Measurements from ENCODE around the gene JTB.
A peak's percentile ranks its signal among the peaks of the same experiment; 100 is the strongest.

Gene JTB

GRCh38 chr1:153953859-153954365 is 23.6 kb downstream of the JTB start:
- DNase-seq, result no peak

- no peak for DNase-seq
Measured at GRCh38 chr1:153951801-153952200, 25.7 kb downstream of the JTB start.

GRCh38 chr1:153951183-153951582 is 26.3 kb downstream of the JTB start:
- DNase-seq, result no peak

- DNase-seq, result peak; percentile 82 to 86
Measured at GRCh38 chr1:153946622-153947241, 30.7 kb downstream of the JTB start, which contains the start of gene DENND4B. DENND4B (minus strand) TSS chr1:153946718; CDS start chr1:153944374, 2,344 bp downstream.

GRCh38 chr1:153945795-153946621 is 31.5 kb downstream of the JTB start:
- peak; percentile 79 to 82 for DNase-seq

GRCh38 chr1:153945131-153945794 is 32.2 kb downstream of the JTB start:
- DNase-seq, result peak; percentile 83

- DNase-seq, result no peak
Measured at GRCh38 chr1:153944827-153945117, 32.7 kb downstream of the JTB start.

GRCh38 chr1:153944005-153944826 is 33.3 kb downstream of the JTB start:
- no peak for DNase-seq

- DNase-seq, result no peak
Measured at GRCh38 chr1:153942766-153943549, 34.5 kb downstream of the JTB start.

- DNase-seq, result no peak
Measured at GRCh38 chr1:153941826-153942725, 35.4 kb downstream of the JTB start.

GRCh38 chr1:153940756-153941155 is 36.7 kb downstream of the JTB start:
- no peak for DNase-seq

- DNase-seq, result no peak
Measured at GRCh38 chr1:153939476-153939875, 38.0 kb downstream of the JTB start.

GRCh38 chr1:153938996-153939395 is 38.5 kb downstream of the JTB start:
- no peak for DNase-seq

GRCh38 chr1:153937331-153937730 is 40.1 kb downstream of the JTB start:
- no peak for DNase-seq

GRCh38 chr1:153936011-153936802 is 41.3 kb downstream of the JTB start:
- DNase-seq, result no peak

- no peak for DNase-seq
Measured at GRCh38 chr1:153934746-153935145, 42.7 kb downstream of the JTB start.

- DNase-seq, result no peak
Measured at GRCh38 chr1:153933955-153934354, 43.5 kb downstream of the JTB start.

GRCh38 chr1:153933430-153933829 is 44.0 kb downstream of the JTB start:
- no peak for DNase-seq

- DNase-seq, result no peak
Measured at GRCh38 chr1:153932156-153933131, 45.0 kb downstream of the JTB start.
